ENCODE data around the gene RSPH1. TPM values are rescaled to one million over a fixed set of nuclear protein-coding genes. Genes with fewer than 3 reads are reported as not detected.

RSPH1 gene
- total RNA-seq, 1 donor from 2014 or later: 0.42 TPM

DNA sequence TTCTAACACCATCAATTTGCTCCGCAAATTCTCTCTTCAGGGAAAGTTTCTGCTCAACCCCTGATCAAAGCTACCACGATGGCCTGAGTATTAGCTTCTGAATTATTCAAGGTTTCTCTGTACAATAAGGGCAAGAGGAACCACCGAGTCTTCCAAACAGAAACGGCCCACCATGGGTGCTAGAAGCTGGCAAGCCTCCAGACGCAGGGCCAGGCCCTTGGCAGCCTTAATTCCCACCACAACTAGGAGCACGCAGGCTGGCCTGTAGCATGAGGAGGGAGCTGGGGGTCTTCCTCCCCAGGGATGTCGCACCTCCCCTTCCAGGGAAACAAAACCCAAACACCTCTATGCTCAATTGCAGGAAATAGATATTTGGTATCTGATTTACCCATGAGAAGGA, 11.1 kb downstream of the RSPH1 start:
- H3K4me1 Mint-ChIP-seq (ENCODE audit: low read depth, unreplicated experiment): peaks cover 2% of the 10 kb centered on the region
- H3K27me3 Mint-ChIP-seq (ENCODE audit: unreplicated experiment): peaks cover 1% of the 10 kb centered on the region
- no peak for DNase-seq

DNA sequence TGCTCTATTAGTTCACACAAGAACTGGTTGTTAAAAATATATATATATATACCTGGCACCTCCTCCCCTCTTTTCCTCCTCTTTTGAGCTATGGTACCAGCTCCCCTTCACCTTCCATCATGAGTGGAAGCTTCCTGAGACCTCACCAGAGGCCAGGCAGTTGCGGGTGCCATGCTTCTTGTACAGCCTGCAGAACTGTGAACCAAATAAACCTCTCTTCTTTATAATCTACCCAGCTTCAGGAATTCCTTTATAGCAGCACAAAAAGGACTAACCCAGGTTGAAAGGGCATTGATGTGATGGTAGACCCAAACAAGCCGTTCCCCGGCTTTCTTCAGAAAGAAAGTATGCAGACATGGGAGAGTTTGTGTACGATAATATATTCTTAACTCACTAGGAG, 14.9 kb downstream of the RSPH1 start:
- Mint-ChIP-seq H3K4me3 (ENCODE audit: unreplicated experiment) (no peak overlapping the region), H3K36me3 (ENCODE audit: unreplicated experiment) (no peaks in the 10 kb centered on the region), H3K4me1 (ENCODE audit: low read depth, unreplicated experiment) (peaks cover 2% of the 10 kb centered on the region), H3K9me3 (ENCODE audit: unreplicated experiment) (peaks cover 2% of the 10 kb centered on the region), H3K27me3 (ENCODE audit: unreplicated experiment) (peaks cover 2% of the 10 kb centered on the region), H3K27ac (ENCODE audit: unreplicated experiment) (no peak overlapping the region)
- TF ChIP-seq, protein P1, sequence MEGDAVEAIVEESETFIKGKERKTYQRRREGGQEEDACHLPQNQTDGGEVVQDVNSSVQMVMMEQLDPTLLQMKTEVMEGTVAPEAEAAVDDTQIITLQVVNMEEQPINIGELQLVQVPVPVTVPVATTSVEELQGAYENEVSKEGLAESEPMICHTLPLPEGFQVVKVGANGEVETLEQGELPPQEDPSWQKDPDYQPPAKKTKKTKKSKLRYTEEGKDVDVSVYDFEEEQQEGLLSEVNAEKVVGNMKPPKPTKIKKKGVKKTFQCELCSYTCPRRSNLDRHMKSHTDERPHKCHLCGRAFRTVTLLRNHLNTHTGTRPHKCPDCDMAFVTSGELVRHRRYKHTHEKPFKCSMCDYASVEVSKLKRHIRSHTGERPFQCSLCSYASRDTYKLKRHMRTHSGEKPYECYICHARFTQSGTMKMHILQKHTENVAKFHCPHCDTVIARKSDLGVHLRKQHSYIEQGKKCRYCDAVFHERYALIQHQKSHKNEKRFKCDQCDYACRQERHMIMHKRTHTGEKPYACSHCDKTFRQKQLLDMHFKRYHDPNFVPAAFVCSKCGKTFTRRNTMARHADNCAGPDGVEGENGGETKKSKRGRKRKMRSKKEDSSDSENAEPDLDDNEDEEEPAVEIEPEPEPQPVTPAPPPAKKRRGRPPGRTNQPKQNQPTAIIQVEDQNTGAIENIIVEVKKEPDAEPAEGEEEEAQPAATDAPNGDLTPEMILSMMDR (IDR thresholded peaks at IDR 0.05; ENCODE audit: partially characterized antibody, unreplicated experiment): no peak
- DNase-seq: no peak

More for the DNA sequence above, 11.1 kb downstream of the RSPH1 start:
- Mint-ChIP-seq H3K27ac (ENCODE audit: unreplicated experiment) (no peak overlapping the region), H3K9me3 (ENCODE audit: unreplicated experiment) (peaks cover 3% of the 10 kb centered on the region), H3K4me3 (ENCODE audit: unreplicated experiment) (no peak overlapping the region), H3K36me3 (ENCODE audit: unreplicated experiment) (no peaks in the 10 kb centered on the region)
- TF ChIP-seq, protein P1 (IDR thresholded peaks at IDR 0.05; ENCODE audit: partially characterized antibody, unreplicated experiment): no peak

DNA sequence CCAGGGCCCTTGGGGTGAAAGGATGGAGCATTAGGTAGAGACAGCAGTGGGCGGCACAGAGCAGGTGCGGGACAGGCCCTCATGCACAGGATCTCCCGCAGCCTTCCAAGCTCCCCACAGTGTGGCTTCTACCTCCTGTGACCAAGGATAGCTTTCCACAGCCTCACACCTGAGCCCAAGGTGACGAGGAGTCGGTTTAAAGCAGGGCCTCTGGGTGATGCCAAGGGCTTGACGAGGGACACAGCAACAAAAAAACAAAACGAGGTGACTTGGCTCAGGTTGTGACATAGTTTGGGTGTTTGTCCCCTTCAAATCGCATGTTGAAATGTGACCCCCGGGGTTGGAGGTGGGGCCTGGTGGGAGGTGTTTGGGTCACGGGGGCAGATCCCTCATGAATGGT, 15.3 kb downstream of the RSPH1 start:
- TF ChIP-seq, protein P1 (IDR thresholded peaks at IDR 0.05; ENCODE audit: partially characterized antibody, unreplicated experiment): no peak
- Mint-ChIP-seq H3K27me3 (ENCODE audit: unreplicated experiment) (peaks cover 2% of the 10 kb centered on the region), H3K36me3 (ENCODE audit: unreplicated experiment) (no peaks in the 10 kb centered on the region), H3K9me3 (ENCODE audit: unreplicated experiment) (peaks cover 2% of the 10 kb centered on the region), H3K4me1 (ENCODE audit: low read depth, unreplicated experiment) (peaks cover 1% of the 10 kb centered on the region), H3K4me3 (ENCODE audit: unreplicated experiment) (no peak overlapping the region), H3K27ac (ENCODE audit: unreplicated experiment) (no peak overlapping the region)
- DNase-seq: no peak

DNA sequence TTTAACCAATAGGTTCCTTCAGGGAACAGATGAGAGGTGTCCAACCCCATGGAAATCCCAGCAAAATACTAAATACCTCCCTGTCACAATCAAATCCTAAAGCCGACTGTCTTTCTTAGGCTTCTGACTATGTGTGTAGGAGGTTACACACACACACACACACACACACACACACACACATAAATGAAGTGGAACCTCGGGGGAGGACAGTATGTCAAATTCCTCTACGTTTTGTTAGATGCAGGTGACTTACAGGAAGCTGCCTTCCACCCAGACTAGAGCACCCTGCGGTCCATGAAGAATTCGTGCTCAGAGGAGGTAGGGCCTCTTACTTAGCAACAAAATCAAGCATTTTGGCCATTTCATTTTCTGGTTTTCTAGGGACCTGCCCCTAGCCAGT, 16.4 kb downstream of the RSPH1 start:
- peaks cover 2% of the 10 kb centered on the region for H3K9me3 Mint-ChIP-seq (ENCODE audit: unreplicated experiment)
- no peak for DNase-seq
- H3K27ac Mint-ChIP-seq (ENCODE audit: unreplicated experiment): no peak overlapping the region
- peaks cover 2% of the 10 kb centered on the region for H3K27me3 Mint-ChIP-seq (ENCODE audit: unreplicated experiment)
- H3K4me3 Mint-ChIP-seq (ENCODE audit: unreplicated experiment): no peak overlapping the region
- peaks cover 2% of the 10 kb centered on the region for H3K4me1 Mint-ChIP-seq (ENCODE audit: low read depth, unreplicated experiment)
- TF ChIP-seq, protein P1 (IDR thresholded peaks at IDR 0.05; ENCODE audit: partially characterized antibody, unreplicated experiment): no peak
- no peaks in the 10 kb centered on the region for H3K36me3 Mint-ChIP-seq (ENCODE audit: unreplicated experiment)

DNA sequence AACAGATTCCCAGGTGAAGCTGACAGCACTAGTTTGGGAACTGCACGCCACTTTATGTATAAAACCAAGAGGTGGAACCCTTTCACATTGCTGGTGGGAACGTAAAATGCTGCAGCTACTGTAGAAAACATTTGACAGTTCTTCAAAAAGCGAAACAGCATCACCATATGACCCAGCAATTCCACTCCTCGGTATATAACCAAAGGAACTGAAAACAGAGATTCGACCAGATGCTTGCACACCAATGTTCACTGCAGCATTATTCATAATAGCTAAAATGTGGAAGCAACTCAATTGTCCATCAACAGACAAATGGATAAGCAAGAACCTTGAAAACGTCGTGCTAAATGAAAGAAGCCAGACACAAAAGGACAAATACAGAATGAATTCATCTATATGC, 17.5 kb downstream of the RSPH1 start:
- Mint-ChIP-seq H3K4me3 (ENCODE audit: unreplicated experiment) (no peak overlapping the region), H3K36me3 (ENCODE audit: unreplicated experiment) (no peaks in the 10 kb centered on the region), H3K4me1 (ENCODE audit: low read depth, unreplicated experiment) (peaks cover 12% of the 10 kb centered on the region), H3K9me3 (ENCODE audit: unreplicated experiment) (peaks cover 4% of the 10 kb centered on the region), H3K27me3 (ENCODE audit: unreplicated experiment) (peaks cover 7% of the 10 kb centered on the region), H3K27ac (ENCODE audit: unreplicated experiment) (no peak overlapping the region)
- TF ChIP-seq, protein P1 (IDR thresholded peaks at IDR 0.05; ENCODE audit: partially characterized antibody, unreplicated experiment): no peak
- DNase-seq: no peak
